ENCODE data around the gene EVI5. TPM values are rescaled to one million over a fixed set of nuclear protein-coding genes. Genes with fewer than 3 reads are reported as not detected.

The EVI5 gene
- total RNA-seq, 1 experiment from 2014 or later, result 28.0 TPM

DNA sequence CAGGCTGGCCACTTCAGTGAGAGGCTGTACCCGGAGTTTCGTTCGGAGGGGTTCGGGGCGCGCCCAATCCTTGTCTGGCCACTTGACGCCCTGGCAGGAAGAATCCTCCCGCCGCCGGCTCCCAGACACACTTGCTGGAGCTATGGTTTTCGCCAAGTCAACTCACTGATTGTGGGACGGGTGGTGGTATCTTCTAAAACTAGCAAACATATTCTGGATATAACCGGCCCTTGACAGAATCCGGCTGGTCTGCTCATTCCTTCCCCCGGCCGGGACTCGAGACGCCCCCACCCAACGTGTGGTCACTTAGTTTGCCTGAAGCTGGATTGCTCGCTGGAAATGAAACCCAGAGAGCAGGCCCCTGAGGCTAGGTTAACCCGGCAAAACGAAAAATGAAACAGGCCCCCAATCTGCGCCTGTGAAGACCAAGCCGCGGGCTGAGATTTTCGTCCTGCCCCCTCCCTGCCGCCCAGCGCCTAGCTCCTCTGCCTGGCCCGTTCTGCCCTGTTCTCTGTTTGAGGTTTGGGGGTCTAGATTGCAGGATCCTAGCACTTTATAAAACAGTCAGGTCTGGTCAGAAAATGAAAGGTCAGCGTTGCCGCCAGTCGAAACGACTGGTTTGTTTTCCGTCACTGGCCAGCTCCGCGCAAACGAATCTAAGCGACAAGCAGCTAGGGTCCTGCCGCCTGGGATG is 302.8 kb downstream of the EVI5 start:
- in situ Hi-C loops (cut with HindIII; ENCODE audit: low sequenced_read_pairs), result no loop called here
- DNase-seq (ENCODE audit: low spot score), result no peak

DNA sequence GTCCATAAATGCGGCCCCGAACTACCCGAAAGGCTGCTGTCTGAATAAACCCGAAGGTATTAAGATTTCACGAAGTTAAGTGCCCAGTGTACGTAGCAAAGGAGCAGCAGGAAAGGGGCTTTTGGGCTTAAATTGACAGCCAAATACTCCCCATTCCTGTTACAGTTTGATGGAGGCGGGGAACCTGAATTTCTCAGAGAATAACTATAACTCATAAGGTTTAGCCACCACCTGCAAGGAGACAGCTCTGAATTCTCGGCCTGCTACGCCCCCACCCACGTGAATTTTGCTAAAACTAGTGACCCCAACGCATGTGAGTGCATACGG is 303.3 kb downstream of the EVI5 start:
- DNase-seq (ENCODE audit: low spot score), result no peak
- in situ Hi-C loops (cut with HindIII; ENCODE audit: low sequenced_read_pairs), result no loop called here

DNA sequence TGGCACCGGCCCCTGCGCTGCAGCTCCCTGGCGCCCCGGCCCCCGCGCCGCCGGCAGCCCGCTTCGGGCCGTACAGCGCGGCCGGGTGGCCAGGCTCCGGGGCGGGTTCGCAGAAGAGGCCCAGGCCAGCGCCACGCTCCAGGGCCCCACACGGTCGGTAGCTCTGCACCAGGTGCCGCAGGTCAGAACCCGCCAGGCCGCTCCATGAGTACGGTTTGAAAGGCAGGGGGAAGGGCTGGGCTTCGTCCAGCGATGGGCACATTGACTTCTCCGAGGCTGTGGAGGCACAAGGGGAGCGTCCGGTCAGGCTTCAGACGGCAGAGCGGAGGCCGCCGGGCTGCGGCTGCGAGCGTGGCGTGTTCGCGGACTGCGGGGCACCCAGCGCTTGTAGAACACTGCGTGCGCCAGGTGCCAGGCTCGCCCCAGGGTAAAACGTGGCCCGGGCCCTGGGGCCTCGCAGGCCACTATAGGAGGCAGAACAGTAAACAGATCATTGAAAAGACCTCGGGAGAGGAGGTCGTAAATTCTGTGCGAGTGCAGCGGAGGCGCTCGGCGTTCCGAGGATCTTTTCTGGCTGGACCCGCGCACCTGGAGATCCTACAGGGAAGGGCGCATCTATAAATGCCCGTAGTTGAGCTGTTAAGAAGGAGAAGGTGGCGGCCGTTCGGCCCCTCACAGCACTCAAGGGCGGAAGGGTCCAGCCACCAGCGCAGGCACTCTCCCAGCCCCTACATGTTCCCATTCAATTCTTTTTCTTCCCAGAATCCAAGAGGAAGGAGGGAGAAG is 303.9 kb downstream of the EVI5 start:
- DNase-seq (ENCODE audit: low spot score), result no peak
- in situ Hi-C loops (cut with HindIII; ENCODE audit: low sequenced_read_pairs), result no loop called here

DNA sequence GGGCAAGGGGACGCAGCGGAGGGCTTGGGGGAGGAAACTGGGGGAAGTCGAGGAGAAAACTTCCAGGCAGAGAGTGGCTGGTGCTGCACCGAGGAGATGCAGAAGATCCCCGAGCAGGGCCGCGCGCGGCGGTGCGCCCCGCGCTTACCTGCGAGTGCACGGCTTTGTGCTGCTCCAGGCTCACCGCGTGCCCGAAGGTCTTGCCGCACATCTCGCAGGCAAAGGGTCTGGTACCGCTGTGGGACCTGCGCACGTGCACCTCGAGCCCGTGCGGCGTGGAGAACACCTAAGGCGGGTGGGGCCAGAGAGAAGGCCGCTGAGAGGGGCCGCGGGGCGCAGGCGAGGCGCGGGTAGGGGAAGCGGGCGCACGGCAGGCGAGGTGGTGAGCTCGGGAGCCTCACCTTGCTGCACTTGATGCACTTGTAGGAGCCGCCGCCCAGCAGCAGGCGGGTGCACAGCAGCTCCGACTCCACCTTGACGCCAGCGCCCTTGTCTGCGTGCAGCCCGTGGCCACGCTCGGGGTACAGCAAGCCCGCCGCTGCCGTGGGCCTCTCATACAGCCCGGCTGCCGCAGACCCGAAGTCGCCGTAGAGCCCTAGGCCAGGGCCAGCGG is 304.6 kb downstream of the EVI5 start:
- in situ Hi-C loops (cut with HindIII; ENCODE audit: low sequenced_read_pairs), result no loop called here
- DNase-seq (ENCODE audit: low spot score), result no peak

DNA sequence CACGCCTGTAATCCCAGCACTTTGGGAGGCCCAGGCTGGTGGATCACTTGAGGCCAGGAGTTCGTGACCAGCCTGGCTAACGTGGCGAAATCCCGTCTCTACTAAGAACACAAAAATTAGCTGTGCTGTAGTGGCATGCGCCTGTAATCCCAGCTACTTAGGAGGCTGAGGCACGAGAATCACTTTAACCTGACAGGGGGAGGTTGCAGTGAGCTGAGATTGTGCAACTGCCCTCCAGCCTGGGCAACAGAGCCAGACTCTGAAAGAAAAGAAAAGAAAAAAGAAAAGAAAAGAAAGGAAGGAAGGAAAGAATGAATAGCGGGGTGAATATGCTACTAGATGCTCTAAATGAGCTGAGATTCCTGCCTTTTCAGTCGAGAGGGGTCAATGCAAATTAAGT is 305.3 kb downstream of the EVI5 start:
- in situ Hi-C loops (cut with HindIII; ENCODE audit: low sequenced_read_pairs), result no loop called here
- DNase-seq (ENCODE audit: low spot score), result no peak

DNA sequence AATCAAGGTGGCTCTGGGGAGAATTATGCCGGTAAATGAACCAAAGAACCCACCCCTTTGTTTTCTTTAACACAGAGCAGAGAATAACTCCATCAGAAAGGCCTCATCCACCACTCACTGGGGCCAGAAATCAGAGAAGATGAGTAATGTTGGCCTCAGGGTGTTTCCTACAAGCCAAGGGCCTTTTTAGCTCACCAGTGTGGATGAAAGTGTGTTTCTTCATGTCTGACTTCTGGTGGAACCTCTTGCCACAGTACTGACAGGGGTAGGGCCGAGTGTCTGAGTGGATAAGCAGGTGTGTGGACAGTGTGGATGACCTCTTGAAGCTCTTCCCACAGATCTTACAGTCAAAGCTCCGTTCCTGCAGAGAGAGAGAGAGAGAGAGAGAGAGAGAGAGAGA is 306.5 kb downstream of the EVI5 start:
- no peak for DNase-seq (ENCODE audit: low spot score)
- in situ Hi-C loops (cut with HindIII; ENCODE audit: low sequenced_read_pairs), result no loop called here

DNA sequence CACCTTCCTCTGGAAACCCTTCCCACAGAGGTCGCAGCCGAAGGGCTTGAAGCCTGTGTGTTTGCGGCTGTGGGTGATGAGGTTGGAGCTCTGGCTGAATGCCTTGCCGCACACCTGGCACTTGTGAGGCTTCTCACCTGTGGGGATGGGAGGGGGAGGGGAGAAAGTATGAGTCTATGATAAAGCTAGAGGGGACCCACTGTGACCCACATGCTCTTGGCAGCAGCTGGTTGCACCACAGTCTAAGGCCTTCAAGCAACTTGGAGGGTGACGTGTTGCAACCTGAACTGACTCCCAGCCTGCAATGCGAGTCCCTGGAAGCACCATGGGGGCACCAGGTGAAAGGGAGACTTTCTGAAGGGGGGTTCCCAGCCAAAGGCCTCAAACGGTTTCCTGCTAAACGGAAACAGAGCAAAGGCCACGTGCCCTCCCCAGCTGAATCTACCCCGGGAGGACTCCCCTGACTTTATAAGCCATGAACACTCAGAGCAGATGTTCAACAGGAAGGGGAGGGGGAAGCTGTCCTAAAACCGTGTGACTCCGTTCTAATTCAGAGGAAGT is 308.8 kb downstream of the EVI5 start:
- in situ Hi-C loops (cut with HindIII; ENCODE audit: low sequenced_read_pairs), result no loop called here

DNA sequence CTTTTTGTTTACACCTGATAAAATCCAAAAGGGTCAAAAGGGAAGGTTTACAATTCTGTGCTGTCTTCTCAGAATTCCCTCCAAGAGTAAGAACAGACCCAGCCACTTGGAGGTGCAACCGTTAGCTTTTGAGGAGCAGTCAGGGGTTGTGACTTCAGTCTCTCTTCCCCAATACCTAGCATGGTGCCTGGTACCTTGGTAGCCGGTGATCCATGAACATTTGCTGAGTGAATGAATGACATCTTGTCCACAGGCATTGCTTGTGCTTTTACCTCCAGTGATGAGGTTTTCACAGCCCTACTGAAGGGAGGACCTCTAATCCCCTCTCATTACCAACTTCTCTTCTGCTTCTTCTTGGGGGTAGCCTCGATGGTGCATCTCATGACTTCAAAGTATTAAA is 309.9 kb downstream of the EVI5 start:
- DNase-seq (ENCODE audit: low spot score), result no peak
- in situ Hi-C loops (cut with HindIII; ENCODE audit: low sequenced_read_pairs), result no loop called here

More for the DNA sequence above, 308.8 kb downstream of the EVI5 start:
- no peak for DNase-seq (ENCODE audit: low spot score)

DNA sequence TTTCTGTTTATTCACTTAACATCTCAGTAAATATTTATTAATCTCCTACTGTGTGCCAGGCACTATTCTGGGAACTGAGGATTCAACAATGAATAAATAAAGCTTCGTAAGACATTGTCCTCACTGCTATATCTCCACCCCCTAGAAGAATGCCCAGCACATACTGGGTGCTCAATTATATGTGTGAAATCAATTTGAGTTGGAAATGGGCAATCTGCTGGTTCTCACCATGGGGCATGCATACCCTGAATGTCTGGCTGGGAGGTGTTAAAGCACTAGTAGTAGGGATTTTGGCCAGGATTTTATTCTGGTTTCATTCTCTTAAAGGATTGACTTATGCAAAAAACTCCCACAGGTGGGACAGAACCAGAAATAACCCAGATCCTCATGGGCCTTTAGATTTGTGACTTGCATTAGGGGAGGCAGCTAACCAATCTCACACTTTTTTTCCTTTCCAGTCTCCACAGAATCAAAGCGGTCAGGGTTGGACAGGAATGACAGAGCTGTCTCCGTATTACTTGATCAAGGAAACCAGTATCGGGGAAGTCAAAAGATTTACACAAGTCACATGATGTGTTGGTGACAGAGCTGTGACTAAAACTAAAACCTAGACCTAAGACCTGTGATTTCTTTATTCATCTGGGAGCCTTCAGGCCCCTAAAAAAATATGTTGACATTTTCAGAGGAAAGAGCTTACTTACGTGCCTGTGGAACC is 311.0 kb downstream of the EVI5 start:
- no peak for DNase-seq (ENCODE audit: low spot score)
- in situ Hi-C loops (cut with HindIII; ENCODE audit: low sequenced_read_pairs), result no loop called here

DNA sequence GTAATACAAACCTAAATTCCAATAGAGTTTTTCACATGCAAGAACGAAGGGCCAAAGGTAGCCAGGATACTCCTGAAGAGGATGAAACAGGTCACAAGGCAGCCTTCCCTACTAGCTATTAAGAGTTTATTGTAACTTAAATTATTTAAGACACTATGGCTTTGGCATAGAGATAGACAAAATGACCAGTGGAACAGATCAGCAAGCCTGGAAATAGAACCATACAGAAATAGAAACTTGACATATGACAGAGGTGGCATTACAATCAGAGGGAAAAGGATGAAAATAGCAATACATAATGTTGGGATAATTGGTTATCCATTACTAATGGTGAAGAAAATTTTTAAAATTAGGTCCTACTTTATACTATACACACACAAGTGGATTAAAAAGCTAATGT is 314.7 kb downstream of the EVI5 start:
- in situ Hi-C loops (cut with HindIII; ENCODE audit: low sequenced_read_pairs), result no loop called here
- no peak for DNase-seq (ENCODE audit: low spot score)

DNA sequence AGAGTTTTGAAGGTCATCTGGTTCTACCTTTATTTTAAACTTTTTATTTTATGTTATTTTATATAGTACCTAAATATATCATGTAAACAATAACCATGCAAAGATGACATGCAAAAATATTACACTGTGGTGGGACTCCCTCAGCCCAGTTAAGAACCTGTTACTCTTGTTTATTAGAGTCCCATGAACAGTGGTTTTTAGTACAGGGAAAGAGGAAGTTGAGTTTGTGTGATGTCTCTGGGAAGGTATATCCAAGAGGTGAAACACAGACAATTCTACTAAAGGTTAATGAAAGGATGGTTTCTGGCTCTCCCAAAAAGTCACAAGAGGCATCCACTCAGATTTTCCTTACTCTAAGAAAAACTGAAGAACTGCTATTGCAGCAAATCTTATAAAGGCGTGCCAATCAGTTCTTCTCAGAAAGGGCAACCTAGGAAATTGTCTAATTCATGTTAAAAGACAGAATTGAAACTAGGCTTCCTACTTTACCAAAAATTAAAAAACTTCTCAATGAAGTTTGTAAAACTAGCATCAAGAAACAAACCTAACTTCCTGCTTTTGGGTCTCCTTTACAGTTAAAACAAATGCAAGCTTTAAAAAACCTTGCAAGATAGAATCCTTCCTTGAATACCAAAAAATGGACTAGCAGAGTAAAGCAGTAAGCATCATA is 318.1 kb downstream of the EVI5 start:
- DNase-seq (ENCODE audit: low spot score), result no peak
- in situ Hi-C loops (cut with HindIII; ENCODE audit: low sequenced_read_pairs), result no loop called here

DNA sequence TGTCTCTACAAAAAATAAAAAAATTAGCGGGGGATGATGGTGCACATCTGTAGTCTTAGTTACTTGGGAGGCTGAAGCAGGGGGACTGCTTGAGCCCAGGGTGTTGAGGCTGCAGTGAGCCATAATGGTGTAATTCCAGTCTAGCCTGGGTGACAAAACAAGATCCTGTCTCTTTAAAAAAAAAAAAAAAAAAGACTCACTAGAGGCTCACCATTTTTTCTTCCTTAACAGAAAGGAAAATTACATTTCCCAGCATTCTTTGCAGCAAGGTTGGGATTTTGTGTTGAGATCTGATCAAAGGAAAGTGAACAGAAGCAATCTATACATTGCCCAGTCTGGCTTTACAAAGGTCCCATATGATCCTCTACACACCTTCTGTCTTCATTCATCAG is 319.7 kb downstream of the EVI5 start:
- no peak for DNase-seq (ENCODE audit: low spot score)
- in situ Hi-C loops (cut with HindIII; ENCODE audit: low sequenced_read_pairs), result no loop called here

DNA sequence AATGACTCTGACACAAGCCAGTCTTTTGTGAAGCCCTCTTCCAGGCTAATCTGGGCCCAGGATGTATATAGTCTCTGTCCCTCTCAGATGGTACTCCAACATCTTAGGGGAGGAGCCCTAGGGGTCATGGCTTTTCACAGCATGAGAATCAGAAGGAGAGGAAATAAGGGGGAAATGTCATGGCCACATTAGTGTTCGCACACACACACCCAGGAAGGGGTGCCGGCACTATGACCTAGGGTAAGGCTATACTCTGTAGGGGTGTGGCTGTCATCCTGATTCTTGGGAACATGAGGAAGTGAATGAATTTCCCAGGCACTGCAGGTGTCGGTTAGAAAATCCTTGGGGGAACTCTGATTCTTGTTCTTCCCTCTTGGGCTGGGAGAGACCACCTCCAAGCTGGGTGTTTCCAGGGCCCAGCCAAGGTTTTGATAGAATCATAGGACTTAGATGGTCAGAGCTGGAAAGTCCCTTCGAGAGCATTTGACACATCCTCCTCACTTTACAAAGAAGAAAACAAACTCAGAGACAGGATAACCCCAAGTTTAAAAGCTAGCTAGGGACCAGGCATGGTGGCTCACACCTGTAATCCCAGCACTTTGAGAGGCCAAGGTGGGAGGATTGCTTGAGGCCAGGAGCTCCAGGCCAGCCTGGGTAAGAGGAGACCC is 320.2 kb downstream of the EVI5 start:
- in situ Hi-C loops (cut with HindIII; ENCODE audit: low sequenced_read_pairs), result no loop called here
- DNase-seq (ENCODE audit: low spot score), result no peak

DNA sequence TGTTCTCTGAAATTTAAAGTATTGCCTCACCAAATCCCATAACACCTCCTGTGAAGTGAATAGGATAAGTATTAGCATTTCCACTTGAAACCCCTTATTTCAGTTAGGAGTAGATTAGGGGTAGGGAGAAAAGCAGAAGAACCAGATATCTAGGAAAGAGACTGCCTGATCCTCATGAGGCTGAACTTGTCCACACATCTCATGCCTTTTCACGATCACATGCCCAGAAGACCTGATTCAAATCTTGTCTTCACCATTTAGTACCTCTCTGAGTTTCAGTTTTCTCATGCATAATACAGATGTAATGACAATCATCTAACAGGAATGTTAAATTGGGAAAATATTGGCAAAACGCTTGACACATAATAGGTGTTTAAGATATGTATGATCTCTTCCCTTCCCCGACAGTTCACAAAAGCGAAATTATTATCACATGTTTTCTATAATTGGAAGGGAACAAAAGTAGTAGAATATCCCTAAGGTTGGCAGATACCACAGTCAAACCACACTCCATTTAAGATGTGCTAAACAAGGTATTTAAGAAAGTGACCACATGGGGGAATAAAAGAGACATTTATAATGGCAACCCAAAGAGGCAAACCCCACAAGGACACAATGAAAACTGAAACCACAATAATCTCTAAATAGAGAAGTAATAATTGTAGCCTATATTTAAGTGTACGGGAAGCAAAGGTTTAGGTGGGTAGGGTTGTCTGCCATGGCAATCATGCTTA is 323.4 kb downstream of the EVI5 start:
- no peak for DNase-seq (ENCODE audit: low spot score)

DNA sequence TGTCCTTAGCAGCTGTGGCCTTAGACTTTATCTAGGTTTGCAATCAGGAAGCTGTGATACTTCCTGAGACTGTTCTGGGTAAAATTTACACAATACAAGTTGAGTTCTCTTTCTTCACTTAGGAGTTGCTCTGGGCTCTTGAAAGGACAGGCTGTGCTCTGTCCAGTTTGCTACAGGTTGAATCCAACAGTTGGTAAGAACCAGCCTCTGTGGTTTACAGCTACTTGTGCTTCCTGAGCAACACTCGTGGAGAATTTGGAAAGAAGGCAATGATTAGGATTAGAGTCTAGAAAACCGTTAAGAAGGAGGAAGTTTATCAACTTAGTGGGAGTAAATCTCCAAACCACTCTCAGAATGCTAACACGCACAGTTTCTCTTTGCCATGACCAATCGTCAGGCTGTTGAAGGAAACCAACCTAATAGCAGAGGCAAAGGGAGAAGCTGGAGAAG is 325.0 kb downstream of the EVI5 start:
- in situ Hi-C loops (cut with HindIII; ENCODE audit: low sequenced_read_pairs), result no loop called here
- DNase-seq (ENCODE audit: low spot score), result no peak

More for the DNA sequence above, 323.4 kb downstream of the EVI5 start:
- in situ Hi-C loops (cut with HindIII; ENCODE audit: low sequenced_read_pairs), result no loop called here
